Fibroblast of peridontal ligament (primary cell): ENCODE data around the gene GPC1.

ENCODE experiments used
- DNase-seq: peaks from one replicate; pipeline ENCODE4 v3.0.0-alpha.2; 2010; ENCODE audit errors: extremely low read depth

Gene GPC1

DNA sequence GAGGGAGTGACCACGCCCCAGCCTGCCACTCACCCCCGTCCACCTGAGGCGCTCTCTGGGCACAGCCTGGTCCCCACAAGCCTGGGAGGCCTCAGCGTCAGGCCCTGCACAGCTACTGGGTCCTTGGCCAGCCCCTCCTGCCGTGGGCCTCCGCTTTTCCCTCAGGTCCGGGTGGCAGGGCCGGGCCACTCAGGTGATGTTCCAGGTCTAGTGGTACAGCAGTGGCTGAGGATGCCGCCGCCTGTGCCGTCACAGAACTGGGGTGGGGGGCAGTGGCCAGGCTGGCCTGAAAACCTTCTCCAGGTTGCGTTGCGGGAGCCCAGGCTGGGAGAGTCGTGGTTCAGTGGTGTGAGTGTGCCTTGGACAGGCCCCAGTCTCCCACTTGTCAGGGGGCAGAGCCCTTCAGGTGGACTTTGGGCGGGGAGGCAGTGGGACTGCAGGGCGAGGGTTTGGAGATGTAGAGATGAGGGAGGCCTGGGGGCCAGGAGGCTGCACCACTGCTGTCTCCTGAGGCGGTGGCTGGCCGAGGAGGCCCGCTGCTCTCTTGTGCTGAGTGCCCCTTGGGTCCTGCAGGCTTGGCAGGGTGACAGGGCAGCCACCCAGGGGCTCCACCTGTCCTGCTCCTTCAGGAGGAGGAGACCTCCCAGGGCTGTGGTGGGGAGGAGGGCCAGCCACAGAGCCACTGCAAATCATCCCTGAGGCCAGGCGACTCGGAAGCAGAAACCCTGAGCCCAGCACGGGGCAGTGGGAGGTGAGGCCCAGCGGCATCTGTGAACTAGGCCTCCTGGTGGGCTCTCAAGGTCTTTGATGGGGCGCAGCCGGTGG lies 7.6 kb downstream of the GPC1 start:
- no peak for DNase-seq

DNA sequence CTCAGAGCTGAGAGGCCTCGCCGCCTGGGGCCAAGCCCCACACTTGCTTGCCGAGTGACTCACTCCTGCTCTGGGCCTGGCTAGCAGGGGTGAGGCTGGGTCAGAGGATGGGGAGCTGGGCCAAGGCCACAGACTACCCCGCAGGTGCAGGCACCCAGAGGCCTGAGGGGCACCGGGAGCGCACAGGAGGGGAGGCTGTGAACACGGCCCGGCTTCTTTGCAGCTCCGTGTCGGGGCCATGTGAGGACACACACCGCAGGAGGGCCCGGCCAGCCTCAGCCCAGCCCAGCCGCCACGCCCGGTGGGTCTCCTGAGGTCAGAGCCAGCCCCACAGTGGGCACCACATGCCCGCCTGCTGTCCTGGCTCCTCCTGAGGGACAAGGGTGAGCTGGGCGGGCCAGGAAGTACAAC lies 8.4 kb downstream of the GPC1 start:
- no peak for DNase-seq

DNA sequence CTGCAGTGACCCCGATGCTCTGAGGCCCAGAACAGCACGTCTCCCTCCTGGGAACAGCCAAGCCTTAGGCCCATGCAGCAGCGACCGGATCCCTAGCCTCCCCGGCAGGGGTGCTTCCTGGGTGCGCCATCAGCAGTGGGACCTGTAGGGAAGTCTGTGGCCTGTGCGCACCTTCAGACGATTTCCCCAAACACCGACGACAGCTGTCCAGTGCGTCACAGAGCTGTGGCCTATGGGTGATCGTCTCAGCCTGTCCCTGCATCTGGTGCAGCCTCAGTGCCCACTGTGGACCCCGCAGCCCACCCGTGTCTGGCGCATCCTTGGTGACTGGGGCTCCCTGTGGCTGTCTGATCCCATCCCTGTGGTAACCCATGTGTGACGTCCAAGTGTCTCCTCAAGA lies 9.0 kb downstream of the GPC1 start:
- no peak for DNase-seq

DNA sequence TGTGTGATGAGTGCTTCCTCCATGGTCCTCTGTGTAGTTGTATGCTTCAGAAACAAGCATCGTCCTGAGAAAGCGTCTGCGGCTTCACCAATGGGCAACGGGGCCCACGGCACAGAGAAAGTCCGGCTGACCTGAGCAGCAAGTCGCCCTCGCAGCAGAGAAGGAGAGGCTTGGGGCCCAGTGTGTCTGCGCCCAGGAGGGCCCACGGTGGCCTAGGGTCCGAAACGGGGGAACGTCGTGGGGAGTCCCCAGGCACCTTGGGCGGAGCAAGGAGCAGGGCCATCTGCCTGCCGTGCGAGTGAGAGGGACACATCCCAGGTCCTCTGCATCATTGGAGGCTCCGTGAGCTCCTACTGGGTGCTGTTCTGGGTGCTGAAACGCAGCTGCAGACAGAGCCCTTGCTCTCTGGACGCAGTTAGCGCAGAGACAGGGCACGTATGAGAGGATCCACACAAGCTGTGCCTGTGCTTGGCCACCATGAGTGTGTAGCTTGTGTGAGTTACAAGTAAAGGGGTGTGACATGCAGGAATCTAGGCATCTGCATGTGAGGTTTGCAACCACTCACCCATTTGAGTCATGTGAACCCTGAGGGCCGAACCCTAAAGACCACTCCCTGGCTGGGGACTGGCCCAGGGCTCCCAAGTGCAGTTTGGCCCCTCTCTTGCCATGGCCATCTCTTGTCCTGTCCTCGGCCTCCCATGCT lies 10.6 kb downstream of the GPC1 start:
- no peak for DNase-seq

GRCh38 chr2:240446664-240447175 lies 11.3 kb downstream of the GPC1 start:
- no peak for DNase-seq

- no peak for DNase-seq
Measured at GRCh38 chr2:240447331-240447730, 11.9 kb downstream of the GPC1 start.

DNA sequence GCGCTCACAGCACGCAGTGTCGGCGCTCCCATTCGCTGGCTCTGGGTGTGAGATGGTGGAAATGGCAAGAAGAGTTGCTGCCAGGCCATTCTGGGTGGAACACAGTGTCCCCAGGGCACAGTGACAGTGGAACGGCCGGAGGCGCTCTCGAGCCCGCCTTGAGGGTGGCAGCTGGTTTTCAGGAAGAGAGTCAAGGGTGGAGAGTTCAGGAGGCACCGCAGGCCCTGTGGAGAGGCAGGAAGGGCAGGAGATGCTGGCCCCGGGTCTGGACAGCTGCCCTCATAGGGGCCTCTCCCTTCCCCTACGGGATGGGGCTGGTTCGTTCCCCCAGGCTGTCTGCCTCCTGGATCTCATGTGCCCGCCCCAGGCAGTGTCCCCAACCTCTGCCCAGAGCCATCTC lies 12.5 kb downstream of the GPC1 start:
- DNase-seq, result no peak

GRCh38 chr2:240448387-240449274 lies 13.2 kb downstream of the GPC1 start:
- no peak for DNase-seq

DNA sequence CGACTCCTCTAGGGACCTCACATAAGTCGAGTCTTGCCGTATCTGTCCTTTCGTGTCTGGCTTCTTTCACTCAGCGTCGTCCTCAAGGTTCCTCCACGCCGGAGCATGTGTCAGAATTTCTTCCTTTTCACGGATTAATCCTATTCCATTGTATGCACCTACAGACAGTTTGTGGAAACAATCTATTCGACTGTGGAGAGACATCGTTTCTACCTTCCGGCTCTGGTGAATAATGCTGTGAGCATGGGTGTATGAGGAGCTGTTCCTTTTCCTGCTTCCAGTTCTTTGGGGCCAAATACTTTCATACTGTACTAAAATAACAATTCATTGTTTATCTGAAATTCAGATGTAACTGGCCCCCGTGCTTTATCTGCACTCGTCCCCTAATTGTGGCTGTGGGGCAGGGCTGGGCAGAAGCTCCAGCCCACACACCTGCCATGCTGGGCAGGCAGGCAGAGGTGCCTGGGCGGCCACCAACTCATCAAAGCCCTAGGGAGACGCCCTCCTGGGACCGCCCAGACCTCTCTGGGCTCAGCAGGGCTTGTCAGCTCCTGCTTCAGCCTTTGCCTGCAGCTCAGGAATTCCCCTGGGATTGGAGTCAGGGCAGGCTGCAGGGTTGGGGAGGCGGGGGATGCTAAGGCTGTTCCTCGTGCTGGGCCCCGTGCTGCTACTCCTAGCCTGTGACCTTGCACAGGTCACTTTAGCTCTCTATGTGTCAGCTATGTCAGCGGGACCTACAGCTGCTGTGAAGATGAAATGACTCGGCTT lies 14.5 kb downstream of the GPC1 start:
- DNase-seq, result no peak

DNA sequence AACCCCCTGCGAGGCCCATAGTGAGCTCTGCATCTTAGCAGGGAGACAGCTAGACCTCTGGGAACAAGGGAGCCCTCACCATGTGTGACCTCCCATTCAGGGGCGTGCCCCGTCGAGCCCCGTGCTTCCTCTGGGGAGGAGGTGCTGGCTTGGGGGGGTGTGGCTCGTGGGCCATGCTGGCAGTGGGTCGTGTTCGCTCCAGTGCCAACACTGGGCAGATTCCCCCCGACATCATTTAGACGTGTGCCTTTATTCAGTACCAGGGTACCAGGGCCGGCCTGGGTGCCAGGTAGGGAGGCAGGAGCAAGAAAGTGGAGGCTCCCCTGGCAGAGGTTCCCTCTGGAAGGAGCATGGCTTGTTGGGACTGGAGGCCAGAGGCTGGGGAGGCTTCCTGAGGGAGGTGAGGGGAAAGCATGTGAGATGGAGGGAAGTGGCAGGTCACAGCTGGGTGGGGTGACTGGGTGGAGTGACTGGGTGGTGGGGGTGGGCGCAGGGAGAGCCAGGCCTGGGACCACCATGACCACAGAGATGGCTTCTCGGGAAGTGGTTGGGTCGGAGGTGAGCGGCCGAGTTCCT lies 15.2 kb downstream of the GPC1 start:
- no peak for DNase-seq

- no peak for DNase-seq
Measured at GRCh38 chr2:240451108-240451611, 15.7 kb downstream of the GPC1 start.

DNA sequence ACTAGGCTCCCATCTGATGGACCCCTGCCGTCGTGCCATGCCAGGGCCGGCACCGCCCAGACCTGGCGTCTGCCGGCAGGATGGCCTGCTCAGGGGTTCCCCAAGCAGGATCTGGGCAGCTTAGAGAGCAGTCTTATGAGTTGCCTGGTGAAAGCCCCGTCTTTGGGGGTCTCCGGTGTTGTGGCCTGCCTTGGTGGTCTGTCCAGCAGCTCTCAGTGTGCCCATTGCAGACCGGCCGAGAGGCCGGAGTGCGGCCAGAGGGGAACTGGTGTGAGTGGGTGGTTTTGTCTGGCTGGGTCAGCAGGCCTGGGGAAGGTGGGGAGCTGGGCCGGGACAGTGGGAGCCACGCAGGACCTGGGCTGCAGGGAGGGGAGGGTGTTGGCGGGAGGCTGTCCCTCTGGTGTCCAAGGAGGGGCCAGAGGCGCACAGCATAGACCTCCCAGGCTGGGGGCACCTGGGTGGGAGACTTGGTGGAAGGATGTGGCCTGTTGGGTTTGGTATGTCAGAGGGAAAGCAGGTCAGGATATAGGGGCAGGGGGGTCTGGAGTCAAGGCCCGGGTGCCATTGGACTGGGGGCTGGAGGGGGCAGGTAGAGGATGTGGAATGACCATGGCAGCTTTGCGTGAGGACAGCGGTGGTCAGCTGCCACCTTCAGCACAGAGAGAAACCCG lies 16.5 kb downstream of the GPC1 start:
- DNase-seq, result no peak

GRCh38 chr2:240452462-240453256 lies 17.2 kb downstream of the GPC1 start:
- DNase-seq, result peak; percentile 18

DNA sequence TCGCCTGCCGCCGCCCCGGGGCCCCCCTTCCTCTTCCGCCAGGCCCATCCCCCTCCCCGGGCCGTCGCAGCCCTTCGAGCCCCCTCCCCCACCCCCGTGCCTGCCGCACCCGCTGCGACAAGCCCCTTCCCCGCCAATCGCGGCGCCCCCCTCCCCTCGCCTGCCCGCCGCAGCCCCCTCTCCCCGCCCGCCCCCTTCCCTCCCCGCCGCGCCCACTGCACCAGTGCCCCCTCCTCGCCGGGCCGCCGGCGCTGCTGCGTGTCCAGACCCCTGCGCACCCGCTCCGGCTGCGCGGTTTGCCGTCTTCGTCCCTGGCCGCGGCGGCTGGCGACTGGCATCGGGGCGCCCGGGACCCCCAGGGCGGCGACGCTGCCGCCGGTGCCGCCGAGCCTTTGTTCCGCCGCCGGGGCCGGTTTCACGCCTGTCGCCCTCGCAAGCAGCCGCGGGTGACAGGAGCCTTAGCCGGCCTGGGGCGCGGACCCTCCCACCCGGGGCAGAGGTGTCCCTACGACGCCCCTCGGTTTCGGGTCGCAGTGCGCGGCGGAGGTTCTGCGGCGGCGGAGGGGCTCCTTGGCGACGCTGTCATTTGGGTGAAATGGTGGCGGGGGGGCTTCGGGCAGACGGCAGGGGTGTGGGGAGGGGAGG lies 18.1 kb downstream of the GPC1 start:
- DNase-seq, result no peak

GRCh38 chr2:240454106-240454901 lies 18.8 kb downstream of the GPC1 start:
- no peak for DNase-seq

DNA sequence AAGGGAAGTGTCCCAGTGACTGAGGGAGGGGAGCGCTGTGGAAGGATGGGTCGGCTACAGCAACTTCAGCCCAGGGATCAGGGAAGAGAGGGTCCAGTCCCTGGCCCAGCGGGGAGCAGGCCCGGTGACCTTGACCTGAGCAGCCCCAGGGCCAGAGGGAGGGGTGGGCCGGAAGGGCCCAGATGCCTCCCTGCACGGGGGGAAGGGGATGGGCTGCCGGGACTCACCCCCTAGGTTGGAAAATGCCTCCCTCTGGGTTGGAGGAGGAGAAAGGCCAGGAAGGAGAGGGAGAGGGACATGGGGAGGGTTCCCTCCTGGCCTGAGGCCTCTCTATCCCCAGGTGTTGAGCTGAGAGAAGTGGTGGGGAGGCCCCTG lies 19.8 kb downstream of the GPC1 start:
- no peak for DNase-seq

GRCh38 chr2:240455647-240456446 lies 20.4 kb downstream of the GPC1 start:
- DNase-seq, result no peak
